ENCODE results near the gene SMC3. TPM values are rescaled to one million over a fixed set of nuclear protein-coding genes. Genes with fewer than 3 reads are reported as not detected.

SMC3 gene
- total and polyA plus RNA-seq, 2 of the 4 experiments (the other 2 are of a cell fraction): 15.0 to 15.2 TPM

DNA sequence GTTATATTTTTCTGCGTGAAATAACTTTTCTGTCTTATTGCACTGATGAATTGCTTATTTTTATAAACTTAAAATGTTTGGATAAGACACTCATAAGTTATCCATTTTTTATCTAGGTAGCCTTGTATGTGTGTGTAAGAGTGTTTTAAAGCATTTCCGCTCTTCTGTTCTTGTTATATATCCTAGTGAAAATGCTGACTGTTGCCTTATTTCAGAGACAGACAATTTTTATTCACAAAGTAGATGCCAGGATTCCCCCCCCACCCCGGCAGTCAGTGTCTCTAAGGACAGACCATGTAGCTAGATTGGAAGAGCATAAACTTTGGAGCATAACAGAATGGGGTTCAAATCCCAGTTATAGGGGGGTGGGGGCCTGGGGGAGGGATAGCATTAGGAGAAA is 1.6 kb downstream of the SMC3 start:
- no CpG with 5 or more reads among the region's 3 CpGs for WGBS, 2 experiments (ENCODE audit: extremely low coverage in 2 of 2, insufficient read length in 1 of 2)
- H3K23ac ChIP-seq (ENCODE audit: low read depth, low read length): no peak overlapping the region
- H4K5ac ChIP-seq (ENCODE audit: low read depth, low read length): no peak overlapping the region
- no peak overlapping the region for H2BK15ac ChIP-seq (ENCODE audit: low read depth, low read length)
- no peak overlapping the region for H2AK5ac ChIP-seq (ENCODE audit: low read depth, low read length)
- H4K91ac ChIP-seq (ENCODE audit: insufficient read depth, low read depth, low read length): no peak overlapping the region
- intact Hi-C loops (cut with micrococcal nuclease) (loop anchor here (5.0 kb wide), 1 partner anchor 217 kb away; no protein-coding TSS in a partner anchor), dilution Hi-C loops (cut with HindIII; ENCODE audit: low sequenced_read_pairs, unreplicated experiment) (no loop called here), in situ Hi-C loops (cut with MboI; ENCODE audit: low sequenced_read_pairs) (loop anchor here (25.0 kb wide), 1 partner anchor 657 kb away; the partner anchor contains the start of gene XPNPEP1)
- H4K8ac ChIP-seq (ENCODE audit: low read depth in 2 of 2, low read length in 2 of 2): no peak overlapping the region
- no peak overlapping the region for H3K4me3 ChIP-seq (ENCODE audit: insufficient read depth, low read depth, low read length)
- POLR2A ChIA-PET (ENCODE audit: unreplicated experiment): no interaction called here
- H3K56ac ChIP-seq (ENCODE audit: extremely low read depth, insufficient read depth, low read length): no peak overlapping the region
- peaks cover 3 to 27% of the 10 kb centered on the region in 2 experiments for H3K79me1 ChIP-seq (ENCODE audit: low read depth in 1 of 2, low read length in 2 of 2)
- H2BK5ac ChIP-seq (ENCODE audit: low read depth, low read length, poor library complexity, severe bottlenecking): no peak overlapping the region
- DNase-seq (no peak), ATAC-seq (ENCODE audit: low read depth) (no peak)
- H3K27ac ChIP-seq (ENCODE audit: insufficient read depth, low read length): no peak overlapping the region
- H3K9me3 ChIP-seq (ENCODE audit: control insufficient read depth, insufficient read depth, low read length): no peaks in the 10 kb centered on the region
- TF ChIP-seq SMC3 (IDR thresholded peaks at IDR 0.05; ENCODE audit: low read depth, low read length) (no peak), CTCF (conservative IDR thresholded peaks at IDR 0.05; ENCODE audit: low read depth, low read length) (no peak), NFE2L2 (IDR thresholded peaks at IDR 0.05; ENCODE audit: low read depth, low read length) (no peak), CEBPB (IDR thresholded peaks at IDR 0.05; ENCODE audit: low read depth, low read length) (no peak), MAFK (IDR thresholded peaks at IDR 0.05; ENCODE audit: low read depth, low read length) (peak; percentile 96), USF2 (IDR thresholded peaks at IDR 0.05; ENCODE audit: low read depth, low read length) (no peak)
- BruUV-seq (replicated peaks): TSS peak; percentile 38
- no peak overlapping the region for H3K14ac ChIP-seq (replicated peaks; ENCODE audit: low read depth, low read length)
- H2AK9ac ChIP-seq (replicated peaks; ENCODE audit: low read depth, low read length, poor library complexity): no peak overlapping the region
- no peak overlapping the region for H2BK20ac ChIP-seq (ENCODE audit: low read depth, low read length)
- H3K9me1 ChIP-seq (ENCODE audit: insufficient read depth, low read length): peaks cover 5% of the 10 kb centered on the region; the same call in 1 of the 2 replicates
- H2BK120ac ChIP-seq (ENCODE audit: low read depth, low read length): no peak overlapping the region
- H3K4ac ChIP-seq (ENCODE audit: low read depth, low read length): no peak overlapping the region
- peak overlapping the region; percentile 58 for H3K4me2 ChIP-seq (ENCODE audit: low read depth, low read length)
- no peak overlapping the region for H3K9ac ChIP-seq (ENCODE audit: low read depth, low read length)
- peaks cover 5% of the 10 kb centered on the region for H3K4me1 ChIP-seq (ENCODE audit: control insufficient read depth, insufficient read depth, low read length)
- no peak overlapping the region for H3K18ac ChIP-seq (ENCODE audit: low read depth, low read length)
- CTCF ChIA-PET: interaction anchor here (0.9 to 1.2 kb wide), 2 partner anchors 15 to 214 kb away, joined by 3 read pairs; no protein-coding TSS in a partner anchor
- peaks cover 11% of the 10 kb centered on the region for H4K20me1 ChIP-seq (ENCODE audit: insufficient read depth, low read length)
- peaks cover 2% of the 10 kb centered on the region for H3K36me3 ChIP-seq (ENCODE audit: control insufficient read depth, insufficient read depth, low read length)
- no peaks in the 10 kb centered on the region for H3K27me3 ChIP-seq (ENCODE audit: control insufficient read depth, insufficient read depth, low read length)
- no peak overlapping the region for H2AFZ ChIP-seq (replicated peaks; ENCODE audit: low read length, poor library complexity)
